SU-DHL-6 (cell line): ENCODE data around the gene IQCE.

ENCODE experiments used
- H2AFZ ChIP-seq: fragments of 200-600 bp; sonication (generic); 2 replicates; pipeline ENCODE4 v1.6.1; 2014; ENCODE audit warnings: low read depth, mild to moderate bottlenecking, moderate library complexity, mixed read lengths, antibody characterized with exemption, low read length; ENCODE audit not compliant: severe bottlenecking
- H3F3A ChIP-seq: fragments of 200-600 bp; shearing (Covaris generic); 2 replicates; pipeline ENCODE4 v1.6.0; 2016; ENCODE audit warnings: antibody characterized with exemption, mild to moderate bottlenecking; ENCODE audit not compliant: insufficient read depth
- H3K27ac ChIP-seq: fragments of 200-600 bp; sonication (generic); 2 replicates; pipeline ENCODE4 v1.5.1; 2016; ENCODE audit warnings: low read depth, mild to moderate bottlenecking, low read length, moderate library complexity, mixed read lengths
- H3K27me3 ChIP-seq: fragments of 200-600 bp; sonication (generic), shearing (Covaris generic); 2 replicates; pipeline ENCODE4 v1.6.0; 2014; ENCODE audit warnings: mild to moderate bottlenecking, low read length
- H3K36me3 ChIP-seq: fragments of 200-600 bp; sonication (generic); 2 replicates; pipeline ENCODE4 v1.6.1; 2014; ENCODE audit warnings: mild to moderate bottlenecking, low read length, mixed read lengths
- H3K4me2 ChIP-seq: fragments of 300-600, 200-600 bp; shearing (Covaris generic), sonication (generic); 2 replicates; pipeline ENCODE4 v1.6.0; 2014; ENCODE audit warnings: low read length, low read depth, mild to moderate bottlenecking; ENCODE audit not compliant: poor library complexity, severe bottlenecking
- H3K4me3 ChIP-seq: fragments of 200-600 bp; sonication (generic); 2 replicates; pipeline ENCODE4 v1.5.1; 2014; ENCODE audit warnings: antibody characterized with exemption, low read length, mild to moderate bottlenecking, mixed read lengths; ENCODE audit not compliant: insufficient read depth, poor library complexity, severe bottlenecking
- H3K79me2 ChIP-seq: fragments of 200-600 bp; sonication (generic); 2 replicates; pipeline ENCODE4 v1.6.1; 2014; ENCODE audit warnings: mild to moderate bottlenecking, low read length, moderate library complexity; ENCODE audit not compliant: insufficient read depth
- H3K9ac ChIP-seq: fragments of 200-600 bp; sonication (generic); 2 replicates; pipeline ENCODE4 v1.7.0; 2014; ENCODE audit warnings: mild to moderate bottlenecking, low read length
- H3K9me2 ChIP-seq: fragments of 200-600 bp; sonication (generic); replicated peaks from 2 replicates; pipeline ENCODE4 v1.6.1; 2014; ENCODE audit warnings: low read length; ENCODE audit not compliant: insufficient read depth
- H3K9me3 ChIP-seq: fragments of 200-600 bp; sonication (generic); 2 replicates; pipeline ENCODE4 v1.6.1; 2014; ENCODE audit warnings: low read length, mixed read lengths; ENCODE audit not compliant: insufficient read depth
- H4K20me1 ChIP-seq: fragments of 200-600 bp; sonication (generic); 2 replicates; pipeline ENCODE4 v1.6.1; 2014; ENCODE audit warnings: low read depth, mild to moderate bottlenecking, antibody characterized with exemption, low read length, moderate library complexity, mixed read lengths
- EZH2phosphoT487 ChIP-seq: fragments of 200-600 bp; sonication (generic), shearing (Covaris generic); conservative IDR thresholded peaks from 2 replicates; pipeline ENCODE4 v1.6.1; 2018; ENCODE audit warnings: mild to moderate bottlenecking, antibody characterized with exemption, low read length, moderate library complexity, mixed read lengths
- TF ChIP-seq, protein P1 (sequence below): fragments of 200-600 bp; sonication (generic); IDR thresholded peaks from one replicate; pipeline ENCODE4 v1.5.1; 2017; ENCODE audit warnings: antibody characterized with exemption, mild to moderate bottlenecking, low read length, moderate library complexity; ENCODE audit not compliant: insufficient read depth, poor library complexity, severe bottlenecking

IQCE gene

DNA sequence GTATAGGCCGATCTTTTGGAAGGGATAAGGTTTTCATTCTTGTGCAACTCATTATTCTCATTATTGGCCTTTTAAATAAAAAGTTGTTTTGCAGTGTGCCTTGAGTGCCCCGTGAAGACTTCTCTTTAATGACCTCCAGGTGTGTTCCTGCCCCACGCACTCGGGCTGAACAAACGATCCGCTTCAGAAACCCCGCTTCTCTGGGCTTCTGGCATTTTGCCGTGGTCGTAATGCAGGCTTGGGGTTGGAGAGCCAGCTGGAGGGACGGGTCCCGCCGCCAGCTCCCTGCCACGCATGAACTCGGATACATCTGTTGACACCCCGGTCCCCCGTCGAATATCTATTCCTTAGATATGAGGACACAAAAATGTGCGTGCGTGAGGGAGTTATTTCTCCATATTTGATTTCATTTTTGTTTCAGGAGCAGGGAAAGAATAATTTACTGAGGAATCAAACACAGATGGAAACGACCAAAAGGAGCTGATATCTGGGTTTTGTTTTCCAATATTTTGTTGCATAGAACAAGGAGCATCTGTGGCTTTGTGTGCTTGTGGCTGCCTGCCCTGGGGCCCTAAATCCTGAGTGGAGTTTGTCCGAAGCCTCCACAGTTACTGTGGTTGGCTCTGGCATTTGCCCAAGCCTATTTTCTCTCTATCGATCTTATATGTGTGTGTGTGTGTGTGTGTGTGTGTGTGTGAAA is 56.0 kb downstream of the IQCE start:
- no peak overlapping the region for H3K4me2 ChIP-seq
- H3K4me3 ChIP-seq, result no peak overlapping the region
- no peak overlapping the region for H2AFZ ChIP-seq

DNA sequence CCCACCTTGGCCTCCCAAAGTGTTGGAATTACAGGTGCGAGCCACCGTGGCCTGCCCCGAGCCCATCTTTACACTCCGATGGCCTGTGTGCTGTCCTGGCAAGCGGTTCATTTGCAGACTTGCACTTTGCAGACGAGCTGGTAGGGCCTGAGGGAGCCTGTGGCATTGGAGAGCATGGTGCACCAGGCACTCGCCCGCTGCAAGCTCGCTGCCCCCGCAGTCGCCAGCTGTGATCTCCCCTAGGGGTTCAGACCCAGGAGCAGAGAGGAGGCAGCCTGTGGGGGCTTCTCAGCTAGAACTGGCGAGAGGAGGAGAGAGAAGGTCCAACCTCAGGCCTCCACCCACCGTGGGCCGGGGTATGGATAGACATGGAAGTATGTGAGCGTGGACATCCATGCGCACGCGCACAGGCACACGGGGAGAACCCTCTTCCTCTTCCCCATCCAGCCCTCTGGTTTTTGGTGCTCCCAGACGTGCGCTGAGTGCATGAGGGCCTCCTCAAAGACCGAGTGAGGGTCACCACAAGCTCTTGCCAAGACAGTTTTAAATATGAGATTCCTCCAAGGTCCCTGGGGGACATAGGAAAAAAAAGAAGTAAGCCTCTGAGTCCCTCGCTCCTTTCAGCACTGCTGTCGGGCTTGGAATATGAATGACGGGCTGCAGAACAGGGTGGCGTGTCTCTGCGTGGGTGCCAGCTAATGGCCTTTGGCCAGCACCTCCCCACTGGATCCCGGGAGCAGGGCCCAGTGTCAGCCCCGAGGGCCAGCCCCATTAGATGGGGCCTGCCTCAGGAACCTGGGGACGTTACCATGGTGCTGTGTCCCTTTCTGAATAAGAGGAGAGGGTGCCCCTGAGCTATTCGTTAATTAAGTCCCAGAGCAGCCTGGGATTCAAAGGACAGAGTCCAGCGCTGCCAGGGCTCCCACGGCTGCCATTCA is 57.9 kb downstream of the IQCE start:
- no peak overlapping the region for H3K4me3 ChIP-seq
- H3K36me3 ChIP-seq, result no peaks in the 10 kb centered on the region
- no peak for TF ChIP-seq EZH2phosphoT487
- TF ChIP-seq, protein P1, sequence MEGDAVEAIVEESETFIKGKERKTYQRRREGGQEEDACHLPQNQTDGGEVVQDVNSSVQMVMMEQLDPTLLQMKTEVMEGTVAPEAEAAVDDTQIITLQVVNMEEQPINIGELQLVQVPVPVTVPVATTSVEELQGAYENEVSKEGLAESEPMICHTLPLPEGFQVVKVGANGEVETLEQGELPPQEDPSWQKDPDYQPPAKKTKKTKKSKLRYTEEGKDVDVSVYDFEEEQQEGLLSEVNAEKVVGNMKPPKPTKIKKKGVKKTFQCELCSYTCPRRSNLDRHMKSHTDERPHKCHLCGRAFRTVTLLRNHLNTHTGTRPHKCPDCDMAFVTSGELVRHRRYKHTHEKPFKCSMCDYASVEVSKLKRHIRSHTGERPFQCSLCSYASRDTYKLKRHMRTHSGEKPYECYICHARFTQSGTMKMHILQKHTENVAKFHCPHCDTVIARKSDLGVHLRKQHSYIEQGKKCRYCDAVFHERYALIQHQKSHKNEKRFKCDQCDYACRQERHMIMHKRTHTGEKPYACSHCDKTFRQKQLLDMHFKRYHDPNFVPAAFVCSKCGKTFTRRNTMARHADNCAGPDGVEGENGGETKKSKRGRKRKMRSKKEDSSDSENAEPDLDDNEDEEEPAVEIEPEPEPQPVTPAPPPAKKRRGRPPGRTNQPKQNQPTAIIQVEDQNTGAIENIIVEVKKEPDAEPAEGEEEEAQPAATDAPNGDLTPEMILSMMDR, result no peak
- H3K9me3 ChIP-seq, result no peaks in the 10 kb centered on the region
- H2AFZ ChIP-seq, result no peak overlapping the region
- H3K27me3 ChIP-seq, result no peaks in the 10 kb centered on the region
- H3K79me2 ChIP-seq, result no peaks in the 10 kb centered on the region
- H3F3A ChIP-seq, result no peaks in the 10 kb centered on the region
- no peaks in the 10 kb centered on the region for H4K20me1 ChIP-seq
- no peak overlapping the region for H3K4me2 ChIP-seq
- no peak overlapping the region for H3K9ac ChIP-seq
- no peak overlapping the region for H3K27ac ChIP-seq
- H3K9me2 ChIP-seq, result no peaks in the 10 kb centered on the region

More for the DNA sequence above, 56.0 kb downstream of the IQCE start:
- no peaks in the 10 kb centered on the region for H3F3A ChIP-seq
- H3K36me3 ChIP-seq, result no peaks in the 10 kb centered on the region
- TF ChIP-seq, protein P1, result no peak
- TF ChIP-seq EZH2phosphoT487, result no peak
- H3K27me3 ChIP-seq, result no peaks in the 10 kb centered on the region
- H3K9me2 ChIP-seq, result no peaks in the 10 kb centered on the region
- no peak overlapping the region for H3K27ac ChIP-seq
- no peaks in the 10 kb centered on the region for H4K20me1 ChIP-seq
- no peaks in the 10 kb centered on the region for H3K79me2 ChIP-seq
- H3K9me3 ChIP-seq, result no peaks in the 10 kb centered on the region
- H3K9ac ChIP-seq, result no peak overlapping the region

DNA sequence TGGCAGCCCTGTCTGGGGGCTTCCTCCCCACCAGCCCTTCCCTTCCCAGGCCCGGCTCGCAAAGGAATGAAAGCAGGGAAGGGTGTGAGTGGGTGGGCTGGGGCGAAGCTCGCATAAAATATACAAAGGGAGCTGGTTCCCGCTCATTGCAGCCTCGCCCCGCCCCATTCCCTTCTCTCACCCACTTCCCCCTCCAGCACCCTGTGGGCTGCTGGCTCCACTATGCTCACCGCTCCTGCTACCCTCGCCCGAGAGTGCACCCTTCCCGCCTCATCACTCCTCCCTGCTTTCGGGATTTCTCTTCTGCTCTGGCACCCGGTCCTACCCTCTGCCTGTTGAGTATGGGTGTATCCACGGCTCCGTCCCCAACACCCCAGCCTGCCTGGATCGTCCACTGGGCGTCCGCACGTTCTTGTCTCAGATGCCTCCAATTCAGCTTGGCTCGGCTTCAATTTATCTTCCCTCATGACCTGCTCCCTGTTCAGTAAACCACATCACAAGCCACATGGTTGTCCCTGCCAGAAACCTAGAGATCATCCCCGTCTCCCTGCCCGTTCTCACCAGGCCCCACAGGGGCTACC is 58.6 kb downstream of the IQCE start:
- no peak for TF ChIP-seq EZH2phosphoT487
- TF ChIP-seq, protein P1, result no peak
- no peaks in the 10 kb centered on the region for H3K36me3 ChIP-seq
- H3K79me2 ChIP-seq, result no peaks in the 10 kb centered on the region
- no peak overlapping the region for H3K27ac ChIP-seq
- no peaks in the 10 kb centered on the region for H4K20me1 ChIP-seq
- no peak overlapping the region for H2AFZ ChIP-seq
- no peaks in the 10 kb centered on the region for H3K9me3 ChIP-seq
- H3K9ac ChIP-seq, result no peak overlapping the region
- no peak overlapping the region for H3K4me3 ChIP-seq
- no peaks in the 10 kb centered on the region for H3K27me3 ChIP-seq
- H3K9me2 ChIP-seq, result no peaks in the 10 kb centered on the region
- no peak overlapping the region for H3K4me2 ChIP-seq
- H3F3A ChIP-seq, result no peaks in the 10 kb centered on the region
